WTC11 (cell line): ENCODE measurements around the gene PITPNM3. TPM values are rescaled to one million over a fixed set of nuclear protein-coding genes. Genes with fewer than 3 reads are reported as not detected.

Experiments
- ATAC-seq: fragments of 200-7000 bp; cut with Tn5 transposase; 2 replicates; pipeline ENCODE4 v1.10.0; 2021; ENCODE audit warnings: mild to moderate bottlenecking, moderate library complexity
- CTCF ChIA-PET: fragments of 300-600 bp; sonication (Branson Sonifier 250); formaldehyde crosslinking; loops from one replicate; lab custom pipeline; 2021; ENCODE audit warnings: antibody characterized with exemption; lab: Charles Lee
- POLR2A ChIA-PET: fragments of 350-600 bp; sonication (Branson Sonifier 250); formaldehyde crosslinking; loops from one replicate; lab custom pipeline; 2021; ENCODE audit warnings: antibody characterized with exemption; lab: Charles Lee
- DNase-seq: peaks from one replicate; pipeline ENCODE4 v3.0.0; 2021; ENCODE audit warnings: low spot score
- H3K27ac Mint-ChIP-seq: 2 replicates; pipeline ENCODE4 v1.8.0; 2021; ENCODE audit warnings: mixed read lengths
- H3K27me3 Mint-ChIP-seq: 2 replicates; pipeline ENCODE4 v1.8.0; 2021; ENCODE audit warnings: low read depth, mild to moderate bottlenecking, moderate library complexity, mixed read lengths
- H3K36me3 Mint-ChIP-seq: 2 replicates; pipeline ENCODE4 v1.8.0; 2021; ENCODE audit warnings: mixed read lengths
- H3K4me1 Mint-ChIP-seq: 2 replicates; pipeline ENCODE4 v1.8.0; 2022; ENCODE audit warnings: mixed read lengths
- H3K4me3 Mint-ChIP-seq: 2 replicates; pipeline ENCODE4 v1.8.0; 2021; ENCODE audit warnings: mild to moderate bottlenecking, moderate library complexity, mixed read lengths
- H3K9me3 Mint-ChIP-seq: 2 replicates; pipeline ENCODE4 v1.8.0; 2021; ENCODE audit warnings: mixed read lengths
- ARID4B ChIP-seq: sonication (generic); formaldehyde crosslinking; IDR thresholded peaks from 2 replicates; pipeline ENCODE4 v1.8.0; 2023; ENCODE audit warnings: missing genetic modification reagents, mild to moderate bottlenecking, borderline replicate concordance
- CDX4 ChIP-seq: fragments of 250-450 bp; sonication (Bioruptor Pico); IDR thresholded peaks from 2 replicates; pipeline ENCODE4 v1.9.0; 2021; ENCODE audit warnings: moderate library complexity, mild to moderate bottlenecking, inconsistent platforms, borderline replicate concordance
- CTCF ChIP-seq: fragments of 200-600 bp; IDR thresholded peaks from 2 replicates; pipeline ENCODE4 v1.8.0; 2022; ENCODE audit warnings: antibody characterized with exemption
- ERG ChIP-seq: fragments of 250-450 bp; sonication (Bioruptor Pico); IDR thresholded peaks from 2 replicates; pipeline ENCODE4 v1.8.0; 2021; ENCODE audit warnings: mild to moderate bottlenecking
- ESRRA ChIP-seq: sonication (generic); formaldehyde crosslinking; IDR thresholded peaks from 2 replicates; pipeline ENCODE4 v1.8.1; 2022; ENCODE audit warnings: mild to moderate bottlenecking, missing genetic modification reagents, borderline replicate concordance
- IRF2 ChIP-seq: sonication (generic); formaldehyde crosslinking; IDR thresholded peaks from 2 replicates; pipeline ENCODE4 v1.8.0; 2022; ENCODE audit warnings: low read depth, missing genetic modification reagents, borderline replicate concordance
- MAX ChIP-seq: sonication (generic); formaldehyde crosslinking; IDR thresholded peaks from 2 replicates; pipeline ENCODE4 v1.8.0; 2022; ENCODE audit warnings: mild to moderate bottlenecking, missing genetic modification reagents
- USF1 ChIP-seq: sonication (generic); formaldehyde crosslinking; IDR thresholded peaks from 2 replicates; pipeline ENCODE4 v1.8.0; 2022; ENCODE audit warnings: mild to moderate bottlenecking, missing genetic modification reagents
- USF2 ChIP-seq: sonication (generic); formaldehyde crosslinking; IDR thresholded peaks from 2 replicates; pipeline ENCODE4 v1.8.1; 2023; ENCODE audit warnings: mild to moderate bottlenecking, missing genetic modification reagents, moderate library complexity
- ZBTB21 ChIP-seq: sonication (generic); formaldehyde crosslinking; IDR thresholded peaks from 2 replicates; pipeline ENCODE4 v1.8.1; 2023; ENCODE audit warnings: mild to moderate bottlenecking, missing genetic modification reagents, borderline replicate concordance
- ZNF317 ChIP-seq: sonication (generic); formaldehyde crosslinking; IDR thresholded peaks from 2 replicates; pipeline ENCODE4 v1.8.1; 2023; ENCODE audit warnings: low read depth, mild to moderate bottlenecking, moderate library complexity, missing genetic modification reagents, borderline replicate concordance
- total RNA-seq: library from RNA; stranded (reverse); gene quantifications from 3 replicates; pipeline ENCODE4 v1.2.3, GENCODE V29; 2021

PITPNM3 gene
- total RNA-seq, 1 experiment from 2014 or later = 2.8 TPM

GRCh38 chr17:6494239-6494941 is 62.0 kb downstream of the PITPNM3 start (continued):
- TF ChIP-seq ARID4B (CRISPR knock-in tag) = no peak
- TF ChIP-seq ERG (CRISPR knock-in tag) = no peak
- no peak for TF ChIP-seq ZNF317 (CRISPR knock-in tag)
- TF ChIP-seq CTCF = no peak
- TF ChIP-seq, all 79 proteins: peak for 0

GRCh38 chr17:6492892-6493674 is 63.3 kb downstream of the PITPNM3 start:
- H3K4me1 Mint-ChIP-seq = peaks cover 59% of the 10 kb centered on the region
- peak overlapping the region; percentile 66 for H3K27ac Mint-ChIP-seq
- no peaks in the 10 kb centered on the region for H3K36me3 Mint-ChIP-seq
- POLR2A ChIA-PET = interaction anchor here (1.0 kb wide), 1 partner anchor 31 kb away, joined by 3 read pairs; no protein-coding TSS in a partner anchor
- TF ChIP-seq ZBTB21 (CRISPR knock-in tag) (peak; percentile 24; the same call in 1 of the 2 replicates), IRF2 (CRISPR knock-in tag) (no peak), USF2 (CRISPR knock-in tag) (peak; percentile 98), USF1 (peak; percentile 99), ESRRA (CRISPR knock-in tag) (peak; percentile 88; the same call in 1 of the 2 replicates), CDX4 (CRISPR knock-in tag) (no peak), MAX (CRISPR knock-in tag) (0 out of 2 replicates have a peak, but pooled peaks have one; percentile 31)
- DNase-seq (no peak), ATAC-seq (no peak)
- CTCF ChIA-PET = interaction anchor here (1.0 kb wide), 1 partner anchor 20 kb away, joined by 4 read pairs; no protein-coding TSS in a partner anchor
- H3K27me3 Mint-ChIP-seq = peaks cover 6% of the 10 kb centered on the region
- H3K9me3 Mint-ChIP-seq = peaks cover 3% of the 10 kb centered on the region
- no peak overlapping the region for H3K4me3 Mint-ChIP-seq
